Prostate gland (tissue), 2 donors: ENCODE data around the gene IFIT1B.

Experiments used
- POLR2A ChIP-seq: fragments of 450-650 bp; IDR thresholded peaks from one replicate; pipeline ENCODE4 v1.6.1; 2016; ENCODE audit warnings: antibody characterized with exemption, mild to moderate bottlenecking
- POLR2AphosphoS5 ChIP-seq: sonication (generic); formaldehyde crosslinking; IDR thresholded peaks from one replicate; pipeline ENCODE4 v1.6.1; 2017; ENCODE audit warnings: antibody characterized with exemption
- TF ChIP-seq, protein P1 (sequence below), 4 experiments: fragments of 200-600 bp in 2 of 4; fragments of 450-650 bp in 2 of 4; sonication (generic) in 2 of 4; IDR thresholded peaks; 1 replicate in 3 of 4; 2 replicates in 1 of 4; pipeline ENCODE4 v1.5.1; 2016 to 2019; ENCODE audit warnings: antibody characterized with exemption in 4 of 4, mild to moderate bottlenecking in 2 of 4, moderate library complexity in 2 of 4

DNA sequence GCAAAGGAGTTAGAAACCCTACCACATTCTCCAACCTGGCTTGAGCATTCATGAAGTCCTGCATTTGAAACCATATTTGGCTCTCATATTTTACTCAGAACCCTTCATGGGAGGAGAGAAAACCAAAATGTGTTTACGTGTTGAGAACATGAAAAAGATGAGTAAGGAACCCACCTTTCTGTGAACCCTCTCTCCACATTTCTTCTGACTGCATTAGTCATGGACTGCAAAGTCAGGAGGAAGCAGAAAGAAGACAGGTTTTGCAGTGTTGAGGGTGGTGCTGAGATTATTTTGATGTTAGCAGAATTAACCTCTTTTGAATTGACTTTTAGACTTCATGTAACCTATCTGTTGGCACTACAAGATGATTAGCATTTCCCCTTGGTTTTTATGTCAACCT, 4.9 kb downstream of the IFIT1B start:
- TF ChIP-seq, protein P1, sequence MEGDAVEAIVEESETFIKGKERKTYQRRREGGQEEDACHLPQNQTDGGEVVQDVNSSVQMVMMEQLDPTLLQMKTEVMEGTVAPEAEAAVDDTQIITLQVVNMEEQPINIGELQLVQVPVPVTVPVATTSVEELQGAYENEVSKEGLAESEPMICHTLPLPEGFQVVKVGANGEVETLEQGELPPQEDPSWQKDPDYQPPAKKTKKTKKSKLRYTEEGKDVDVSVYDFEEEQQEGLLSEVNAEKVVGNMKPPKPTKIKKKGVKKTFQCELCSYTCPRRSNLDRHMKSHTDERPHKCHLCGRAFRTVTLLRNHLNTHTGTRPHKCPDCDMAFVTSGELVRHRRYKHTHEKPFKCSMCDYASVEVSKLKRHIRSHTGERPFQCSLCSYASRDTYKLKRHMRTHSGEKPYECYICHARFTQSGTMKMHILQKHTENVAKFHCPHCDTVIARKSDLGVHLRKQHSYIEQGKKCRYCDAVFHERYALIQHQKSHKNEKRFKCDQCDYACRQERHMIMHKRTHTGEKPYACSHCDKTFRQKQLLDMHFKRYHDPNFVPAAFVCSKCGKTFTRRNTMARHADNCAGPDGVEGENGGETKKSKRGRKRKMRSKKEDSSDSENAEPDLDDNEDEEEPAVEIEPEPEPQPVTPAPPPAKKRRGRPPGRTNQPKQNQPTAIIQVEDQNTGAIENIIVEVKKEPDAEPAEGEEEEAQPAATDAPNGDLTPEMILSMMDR (IDR thresholded peaks at IDR 0.05): no peak
- TF ChIP-seq POLR2A: no peak
- TF ChIP-seq POLR2AphosphoS5: no peak
